ENCODE measurements around the gene KCNA10. TPM values are rescaled to one million over a fixed set of nuclear protein-coding genes. Genes with fewer than 3 reads are reported as not detected.

Gene KCNA10
- total and polyA plus RNA-seq, 2 experiments from 2014 or later: not detected

- no peak for ATAC-seq
- TF ChIP-seq STAT1 (IDR thresholded peaks at IDR 0.05; ENCODE audit: unreplicated experiment) (no peak), REST (IDR thresholded peaks at IDR 0.05; ENCODE audit: unreplicated experiment) (no peak), ZNF114 (CRISPR knock-in tag; IDR thresholded peaks at IDR 0.05) (no peak), EZH2 (IDR thresholded peaks at IDR 0.05; ENCODE audit: low read depth, unreplicated experiment) (no peak)
- no peaks in the 10 kb centered on the region for H3F3A ChIP-seq (replicated peaks; ENCODE audit: low read depth)
- no peak overlapping the region for H3K4me2 ChIP-seq
- Mint-ChIP-seq H3K27ac (no peak overlapping the region), H3K36me3 (ENCODE audit: low read depth) (no peaks in the 10 kb centered on the region), H3K9me3 (no peaks in the 10 kb centered on the region), H3K4me1 (peaks cover 15% of the 10 kb centered on the region), H3K4me3 (no peak overlapping the region), H3K27me3 (ENCODE audit: insufficient read depth, low read depth, poor library complexity) (peaks cover 6% of the 10 kb centered on the region)
- no peaks in the 10 kb centered on the region for H3K36me3 ChIP-seq (ENCODE audit: insufficient read depth)
- no peaks in the 10 kb centered on the region for H3K27me3 ChIP-seq (ENCODE audit: insufficient read depth)
- no peaks in the 10 kb centered on the region for H3K4me1 ChIP-seq (ENCODE audit: insufficient read depth)
- no peak overlapping the region for H3K27ac ChIP-seq (ENCODE audit: low read depth)
- H3K4me3 ChIP-seq: no peak overlapping the region
- H2AFZ ChIP-seq: no peak overlapping the region
- no peak for DNase-seq (ENCODE audit: low spot score)
- H4K20me1 ChIP-seq (replicated peaks; ENCODE audit: insufficient read depth): no peaks in the 10 kb centered on the region
- no peaks in the 10 kb centered on the region for H3K79me2 ChIP-seq (replicated peaks; ENCODE audit: insufficient read depth)
- no peaks in the 10 kb centered on the region; the same call in 1 of the 2 replicates for H3K9me2 ChIP-seq (ENCODE audit: insufficient read depth)
Observed at GRCh38 chr1:110505596-110505995, 13.4 kb downstream of the KCNA10 start.

- no peak for DNase-seq (ENCODE audit: low spot score)
- H3K9me2 ChIP-seq (ENCODE audit: insufficient read depth): no peaks in the 10 kb centered on the region
- TF ChIP-seq ETS1 (IDR thresholded peaks at IDR 0.05): no peak
- TF ChIP-seq REST (IDR thresholded peaks at IDR 0.05; ENCODE audit: unreplicated experiment): no peak
- no peak overlapping the region for H3K4me3 ChIP-seq
- Mint-ChIP-seq H3K4me1 (peaks cover 15% of the 10 kb centered on the region), H3K27me3 (ENCODE audit: insufficient read depth, low read depth, poor library complexity) (peaks cover 4% of the 10 kb centered on the region), H3K36me3 (ENCODE audit: low read depth) (no peaks in the 10 kb centered on the region), H3K9me3 (no peaks in the 10 kb centered on the region), H3K4me3 (no peak overlapping the region), H3K27ac (no peak overlapping the region)
- no peaks in the 10 kb centered on the region for H4K20me1 ChIP-seq (replicated peaks; ENCODE audit: insufficient read depth)
- H3K4me2 ChIP-seq: no peak overlapping the region
- H3F3A ChIP-seq (replicated peaks; ENCODE audit: low read depth): no peaks in the 10 kb centered on the region
- H2AFZ ChIP-seq: no peak overlapping the region
- no peaks in the 10 kb centered on the region for H3K4me1 ChIP-seq (ENCODE audit: insufficient read depth)
- H3K27ac ChIP-seq (ENCODE audit: low read depth): no peak overlapping the region
- no peaks in the 10 kb centered on the region for H3K79me2 ChIP-seq (replicated peaks; ENCODE audit: insufficient read depth)
- no peaks in the 10 kb centered on the region for H3K36me3 ChIP-seq (ENCODE audit: insufficient read depth)
- no peak for ATAC-seq
- H3K27me3 ChIP-seq (ENCODE audit: insufficient read depth): no peaks in the 10 kb centered on the region
Observed at GRCh38 chr1:110504226-110504625, 14.7 kb downstream of the KCNA10 start.
